Measurements from ENCODE around the gene PCDHB1. TPM values are rescaled to one million over a fixed set of nuclear protein-coding genes. Genes with fewer than 3 reads are reported as not detected.

PCDHB1 gene
- total RNA-seq, 6 experiments from 2014 or later: not detected

DNA sequence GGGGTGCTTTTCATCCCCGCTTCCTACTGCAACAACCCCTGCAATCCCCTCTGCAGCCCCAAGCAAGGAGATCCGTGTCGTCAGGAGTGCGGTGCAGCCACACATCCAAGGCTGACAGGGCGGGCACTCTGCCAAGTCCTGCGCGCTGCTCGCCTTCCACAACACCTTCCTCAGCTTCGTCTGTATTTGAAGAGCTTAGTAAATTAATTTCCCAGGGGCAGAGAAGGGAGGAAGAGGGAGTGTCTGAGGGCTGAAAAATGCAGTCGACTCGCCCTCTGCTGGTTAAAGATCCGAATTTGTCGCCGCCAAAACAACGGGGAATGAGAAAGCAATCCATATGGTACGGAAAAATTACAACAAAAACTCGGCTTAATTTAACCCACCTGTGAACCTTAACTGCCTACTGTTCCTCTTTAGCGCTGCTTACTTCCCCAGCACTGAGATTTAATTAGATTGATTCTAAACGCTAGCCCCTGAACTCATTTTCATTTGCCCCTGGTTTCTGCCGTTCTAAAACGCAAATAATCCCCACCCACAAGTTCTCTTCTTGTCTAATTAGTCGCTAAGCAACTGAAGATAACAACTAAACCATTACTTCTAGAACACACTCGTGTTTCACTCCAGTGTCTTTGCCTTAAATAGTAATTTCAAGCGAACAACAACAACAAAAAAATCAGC, 10.9 kb upstream of the PCDHB1 start:
- peak overlapping the region; percentile 0 to 36 (median 29) for H3K4me3 ChIP-seq
- no peaks in the 10 kb centered on the region for H3K36me3 ChIP-seq
- DNase-seq: peak; percentile 25 to 52 (median 46)
- H3K27ac ChIP-seq: peak overlapping the region in 1 of 3 donors; percentile 12
- intact Hi-C loops (cut with DNase I): loop anchor here in 1 of 2 donors (10.0 kb wide), 1 partner anchor 155 kb away; the partner anchor contains the start of gene PCDHA13
- no peaks in the 10 kb centered on the region for H3K4me1 ChIP-seq
- peak; percentile 67 to 77 (median 70) for ATAC-seq
- H3K27me3 ChIP-seq: peaks cover 7 to 11% of the 10 kb centered on the region in 2 donors
- TF ChIP-seq POLR2A (IDR thresholded peaks at IDR 0.05): no peak
- TF ChIP-seq, protein P1, sequence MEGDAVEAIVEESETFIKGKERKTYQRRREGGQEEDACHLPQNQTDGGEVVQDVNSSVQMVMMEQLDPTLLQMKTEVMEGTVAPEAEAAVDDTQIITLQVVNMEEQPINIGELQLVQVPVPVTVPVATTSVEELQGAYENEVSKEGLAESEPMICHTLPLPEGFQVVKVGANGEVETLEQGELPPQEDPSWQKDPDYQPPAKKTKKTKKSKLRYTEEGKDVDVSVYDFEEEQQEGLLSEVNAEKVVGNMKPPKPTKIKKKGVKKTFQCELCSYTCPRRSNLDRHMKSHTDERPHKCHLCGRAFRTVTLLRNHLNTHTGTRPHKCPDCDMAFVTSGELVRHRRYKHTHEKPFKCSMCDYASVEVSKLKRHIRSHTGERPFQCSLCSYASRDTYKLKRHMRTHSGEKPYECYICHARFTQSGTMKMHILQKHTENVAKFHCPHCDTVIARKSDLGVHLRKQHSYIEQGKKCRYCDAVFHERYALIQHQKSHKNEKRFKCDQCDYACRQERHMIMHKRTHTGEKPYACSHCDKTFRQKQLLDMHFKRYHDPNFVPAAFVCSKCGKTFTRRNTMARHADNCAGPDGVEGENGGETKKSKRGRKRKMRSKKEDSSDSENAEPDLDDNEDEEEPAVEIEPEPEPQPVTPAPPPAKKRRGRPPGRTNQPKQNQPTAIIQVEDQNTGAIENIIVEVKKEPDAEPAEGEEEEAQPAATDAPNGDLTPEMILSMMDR (IDR thresholded peaks at IDR 0.05): peak; percentile 34 to 65 (median 46)
- no peaks in the 10 kb centered on the region for H3K9me3 ChIP-seq
- WGBS (ENCODE audit: insufficient coverage, low coverage, low lambda C conversion rate, missing lambda C conversion rate): 10% methylated on average over 24 of the region's 24 CpGs

DNA sequence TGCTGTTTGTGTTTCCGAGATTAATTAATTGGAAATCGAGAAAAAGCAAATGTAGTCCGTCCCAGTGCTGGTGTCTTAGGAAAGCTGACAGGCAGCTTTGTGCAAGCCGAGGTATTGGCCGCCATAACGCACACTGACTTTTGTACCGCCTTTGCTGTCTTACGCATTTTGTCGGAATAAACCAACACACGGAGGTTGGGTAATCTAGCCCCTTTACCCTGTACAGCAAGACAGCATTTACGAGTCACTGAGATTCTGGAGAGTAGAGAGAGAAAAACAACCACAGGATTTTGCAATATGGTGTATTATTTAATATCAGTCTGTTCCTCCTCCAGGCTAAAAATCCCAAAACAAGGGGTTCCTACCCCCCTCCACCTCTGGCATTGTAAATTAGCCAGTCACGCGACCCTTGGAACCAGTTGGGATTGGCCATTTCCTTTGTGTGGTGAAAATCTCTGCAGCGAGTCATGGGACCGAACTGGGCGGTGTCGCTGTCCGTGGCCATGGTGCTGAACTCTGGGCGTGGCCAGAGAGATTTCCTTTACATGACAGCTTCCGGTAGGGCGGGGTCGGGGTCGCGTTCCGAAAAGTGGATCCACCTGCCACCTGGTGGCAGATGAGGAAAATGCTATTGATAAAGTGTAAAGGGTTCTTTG, 10.3 kb upstream of the PCDHB1 start:
- intact Hi-C loops (cut with DNase I): loop anchor here in 1 of 2 donors (10.0 kb wide), 1 partner anchor 156 kb away; the partner anchor contains the start of gene PCDHA13
- H3K9me3 ChIP-seq: no peaks in the 10 kb centered on the region
- H3K36me3 ChIP-seq: no peaks in the 10 kb centered on the region
- DNase-seq (peak; percentile 85 to 91 (median 89)), ATAC-seq (peak; percentile 98 to 99 (median 99))
- H3K27me3 ChIP-seq: peaks cover 7 to 11% of the 10 kb centered on the region in 2 donors
- H3K27ac ChIP-seq: peak overlapping the region in 1 of 3 donors; percentile 12
- peak overlapping the region; percentile 0 to 36 (median 29) for H3K4me3 ChIP-seq
- TF ChIP-seq, protein P1 (IDR thresholded peaks at IDR 0.05): peak; percentile 62 to 83 (median 70)
- TF ChIP-seq POLR2A (IDR thresholded peaks at IDR 0.05): peak; percentile 79
- H3K4me1 ChIP-seq: no peaks in the 10 kb centered on the region
- WGBS (ENCODE audit: insufficient coverage, low coverage, low lambda C conversion rate, missing lambda C conversion rate): 1% methylated on average over 25 of the region's 25 CpGs

- 20% methylated on average over 4 of the region's 4 CpGs for WGBS (ENCODE audit: insufficient coverage, low coverage, low lambda C conversion rate, missing lambda C conversion rate)
- DNase-seq: no peak
- H3K9me3 ChIP-seq: no peaks in the 10 kb centered on the region
- H3K27me3 ChIP-seq: peaks cover 7 to 11% of the 10 kb centered on the region in 2 donors
- H3K4me1 ChIP-seq: no peaks in the 10 kb centered on the region
- TF ChIP-seq, protein P1 (IDR thresholded peaks at IDR 0.05): no peak
- no peak for TF ChIP-seq POLR2A (IDR thresholded peaks at IDR 0.05)
- no peaks in the 10 kb centered on the region for H3K36me3 ChIP-seq
- H3K4me3 ChIP-seq: no peak overlapping the region
- intact Hi-C loops (cut with DNase I): loop anchor here in 1 of 2 donors (10.0 kb wide), 1 partner anchor 157 kb away; the partner anchor contains the start of gene PCDHA13
- ATAC-seq: no peak
- no peak overlapping the region for H3K27ac ChIP-seq
Measured at GRCh38 chr5:141041427-141041785, 9.8 kb upstream of the PCDHB1 start.

DNA sequence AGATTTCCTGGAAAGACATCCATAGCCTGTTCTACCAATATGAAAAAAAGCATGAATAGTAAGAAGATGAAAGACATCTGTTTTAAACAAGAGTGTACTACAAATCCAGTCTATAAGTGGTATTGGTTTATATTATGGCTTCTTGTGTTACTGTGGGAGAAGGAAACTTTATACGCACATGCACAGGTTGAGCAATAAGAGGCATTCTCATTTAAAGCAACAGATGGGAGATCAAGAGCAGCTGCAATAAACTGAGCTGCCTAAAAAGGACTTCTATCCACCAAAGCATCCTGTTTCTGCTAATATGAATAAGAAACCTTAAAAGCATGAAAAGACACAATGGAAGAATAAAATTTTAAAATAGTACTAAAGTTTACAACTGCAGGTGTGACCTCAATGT, 8.6 kb upstream of the PCDHB1 start:
- no peak overlapping the region for H3K27ac ChIP-seq
- TF ChIP-seq, protein P1 (IDR thresholded peaks at IDR 0.05): no peak
- TF ChIP-seq POLR2A (IDR thresholded peaks at IDR 0.05): no peak
- no peaks in the 10 kb centered on the region for H3K36me3 ChIP-seq
- H3K4me1 ChIP-seq: no peaks in the 10 kb centered on the region
- 30% methylated on average over 1 of the region's 1 CpG for WGBS (ENCODE audit: insufficient coverage, low coverage, low lambda C conversion rate, missing lambda C conversion rate)
- H3K27me3 ChIP-seq: peaks cover 7 to 11% of the 10 kb centered on the region in 2 donors
- no peak overlapping the region for H3K4me3 ChIP-seq
- H3K9me3 ChIP-seq: no peaks in the 10 kb centered on the region
- intact Hi-C loops (cut with DNase I): loop anchor here in 1 of 2 donors (10.0 kb wide), 1 partner anchor 158 kb away; the partner anchor contains the start of gene PCDHA13
- DNase-seq (no peak), ATAC-seq (no peak)
